ENCODE data around the gene RNF32. TPM values are rescaled to one million over a fixed set of nuclear protein-coding genes. Genes with fewer than 3 reads are reported as not detected.

The RNF32 gene
- total RNA-seq, 2 donors from 2014 or later = 0.79 TPM; not detected in 1

DNA sequence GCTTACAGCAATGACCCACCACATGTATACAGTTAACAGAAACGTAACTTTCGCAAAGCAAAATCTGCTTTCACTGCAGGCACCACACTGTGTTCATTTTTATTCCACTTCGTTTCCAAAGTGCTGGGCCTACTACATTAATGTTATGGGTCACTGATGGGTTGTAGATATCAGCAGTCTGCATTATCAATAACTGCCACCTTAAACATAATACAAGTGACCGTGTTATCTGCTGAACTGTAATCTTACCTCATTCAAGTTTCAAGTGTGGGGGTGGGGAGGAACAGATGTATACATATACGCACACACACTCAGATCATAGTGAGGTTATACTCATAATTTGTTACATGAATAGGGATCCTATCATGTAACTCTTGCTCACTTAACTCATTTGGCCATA lies 21.1 kb downstream of the RNF32 start:
- no peak for DNase-seq (ENCODE audit: low spot score)
- TF ChIP-seq CTCF (IDR thresholded peaks at IDR 0.05) = no peak
- H3K27ac ChIP-seq = no peak overlapping the region
- no peaks in the 10 kb centered on the region for H3K27me3 ChIP-seq
- no peaks in the 10 kb centered on the region for H3K4me1 ChIP-seq
- H3K9me3 ChIP-seq = no peaks in the 10 kb centered on the region
- no peaks in the 10 kb centered on the region for H3K36me3 ChIP-seq
- no peak overlapping the region for H3K4me3 ChIP-seq

DNA sequence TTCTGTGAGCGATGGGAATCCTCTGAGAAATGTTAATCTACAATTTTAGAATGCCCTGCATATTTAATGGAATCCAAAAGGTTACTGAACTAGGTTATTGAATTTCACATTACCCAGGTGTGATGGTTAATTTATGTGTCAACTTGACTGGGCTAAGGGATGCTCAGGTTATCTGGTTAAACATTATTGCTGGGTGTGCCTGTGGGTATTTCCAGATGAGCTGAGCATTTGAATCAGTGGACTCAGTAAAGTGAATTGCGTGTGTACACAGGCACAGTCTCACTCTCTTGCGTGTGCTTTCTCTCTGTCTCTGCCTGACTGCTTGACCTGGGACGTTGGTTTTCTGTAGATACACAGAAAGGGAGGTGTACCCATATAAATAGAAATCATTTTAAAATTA lies 21.7 kb downstream of the RNF32 start:
- Histone ChIP-seq H3K36me3 (no peaks in the 10 kb centered on the region), H3K27me3 (no peaks in the 10 kb centered on the region), H3K4me3 (no peak overlapping the region), H3K9me3 (no peaks in the 10 kb centered on the region), H3K4me1 (no peaks in the 10 kb centered on the region), H3K27ac (no peak overlapping the region)
- TF ChIP-seq CTCF (IDR thresholded peaks at IDR 0.05) = no peak
- no peak for DNase-seq (ENCODE audit: low spot score)

- no peaks in the 10 kb centered on the region for H3K9me3 ChIP-seq
- no peak for TF ChIP-seq CTCF (IDR thresholded peaks at IDR 0.05)
- DNase-seq (ENCODE audit: low spot score) = no peak
- H3K36me3 ChIP-seq = no peaks in the 10 kb centered on the region
- H3K4me3 ChIP-seq = no peak overlapping the region
- no peaks in the 10 kb centered on the region for H3K4me1 ChIP-seq
- H3K27me3 ChIP-seq = no peaks in the 10 kb centered on the region
- no peak overlapping the region for H3K27ac ChIP-seq
Measured at GRCh38 chr7:156665101-156665500, 24.5 kb downstream of the RNF32 start.

DNA sequence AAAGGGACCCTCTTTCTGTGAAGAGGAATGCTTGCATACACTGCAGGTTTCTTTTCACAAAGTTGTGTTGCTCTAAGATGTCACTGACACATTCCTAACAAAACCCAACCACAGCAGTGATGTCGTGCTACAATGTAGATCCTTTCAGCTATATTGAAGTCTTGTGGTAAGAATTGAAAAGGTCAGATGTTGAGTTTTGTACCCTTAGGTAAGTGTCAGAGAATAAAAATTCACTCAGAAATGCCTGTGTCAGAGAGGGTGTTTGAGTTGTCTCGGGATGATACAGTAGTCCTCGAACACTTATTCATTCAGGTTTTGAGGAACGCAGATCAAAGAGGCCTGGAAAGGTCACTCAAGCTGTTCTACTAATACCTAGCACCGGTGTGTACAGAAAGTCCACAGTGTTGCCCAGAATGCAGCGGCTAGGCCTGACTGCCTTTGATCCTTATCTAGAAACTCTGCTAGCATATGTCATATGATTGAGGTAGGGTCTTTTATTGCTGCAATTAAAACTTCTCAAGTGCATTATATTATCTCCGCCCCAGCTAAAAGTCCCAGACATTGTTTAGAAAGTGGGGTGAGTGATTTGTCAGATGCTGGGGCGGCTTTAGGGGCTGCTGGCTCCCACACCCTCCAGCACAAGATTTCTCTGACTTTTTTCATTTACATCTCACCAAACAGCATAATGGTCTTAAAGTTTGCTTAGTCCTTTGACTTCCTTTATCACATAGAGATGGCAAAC lies 26.0 kb downstream of the RNF32 start:
- no peak for TF ChIP-seq CTCF (IDR thresholded peaks at IDR 0.05)
- H3K27ac ChIP-seq = no peak overlapping the region
- DNase-seq (ENCODE audit: low spot score) = no peak

DNA sequence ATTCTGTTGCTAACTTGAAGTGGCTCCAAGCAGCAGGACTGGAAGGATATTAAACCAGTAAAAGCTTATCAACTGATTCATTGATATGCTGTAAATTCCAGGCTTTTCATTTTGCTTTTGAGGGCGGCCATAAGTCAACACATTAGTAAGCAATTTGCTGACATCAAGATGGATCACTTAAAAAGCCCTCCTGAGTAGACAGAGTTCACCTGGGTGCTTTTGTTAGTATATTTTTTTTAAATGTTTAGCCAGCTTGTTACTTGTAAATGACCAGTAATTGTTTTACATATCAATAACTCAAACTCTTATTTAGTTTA lies 26.5 kb downstream of the RNF32 start:
- no peaks in the 10 kb centered on the region for H3K27me3 ChIP-seq
- no peak overlapping the region for H3K27ac ChIP-seq
- peaks cover under 1% of the 10 kb centered on the region for H3K36me3 ChIP-seq
- no peaks in the 10 kb centered on the region for H3K4me1 ChIP-seq
- TF ChIP-seq CTCF (IDR thresholded peaks at IDR 0.05) = no peak
- no peaks in the 10 kb centered on the region for H3K9me3 ChIP-seq
- DNase-seq (ENCODE audit: low spot score) = no peak
- H3K4me3 ChIP-seq = no peak overlapping the region

More for the DNA sequence above, 26.0 kb downstream of the RNF32 start:
- no peak overlapping the region for H3K4me3 ChIP-seq
- H3K27me3 ChIP-seq = no peaks in the 10 kb centered on the region
- no peaks in the 10 kb centered on the region for H3K4me1 ChIP-seq
- H3K9me3 ChIP-seq = no peaks in the 10 kb centered on the region
- H3K36me3 ChIP-seq = no peaks in the 10 kb centered on the region
